ENCODE results near the gene HTT. TPM values are rescaled to one million over a fixed set of nuclear protein-coding genes. Genes with fewer than 3 reads are reported as not detected.

Gene HTT
- total RNA-seq, 1 experiment from 2014 or later, result 85.4 TPM

DNA sequence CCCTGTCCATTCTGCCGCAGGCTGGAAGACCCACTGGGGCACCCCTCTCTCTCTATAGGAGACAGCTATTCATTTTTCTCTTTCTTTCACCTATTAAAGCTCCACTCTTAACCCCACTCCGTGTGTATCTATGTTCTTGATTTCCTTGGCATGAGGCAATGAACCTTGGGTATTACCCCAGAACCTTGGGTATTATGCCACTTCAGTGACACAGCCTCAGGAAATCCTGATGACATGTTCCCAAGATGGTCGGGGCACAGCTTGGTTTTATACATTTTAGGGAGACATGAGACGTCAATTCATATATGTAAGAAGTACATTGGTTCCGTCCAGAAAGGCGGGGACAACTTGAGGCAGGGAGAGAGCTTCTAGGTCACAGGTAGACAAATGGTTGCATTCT, 13.5 kb upstream of the HTT start:
- Mint-ChIP-seq H3K4me1 (no peaks in the 10 kb centered on the region), H3K27ac (no peak overlapping the region), H3K36me3 (peaks cover 10% of the 10 kb centered on the region), H3K27me3 (ENCODE audit: low read depth) (peaks cover 9% of the 10 kb centered on the region), H3K4me3 (no peak overlapping the region), H3K9me3 (peaks cover 26% of the 10 kb centered on the region)
- ATAC-seq, result no peak
- POLR2A ChIA-PET, result no interaction called here
- DNase-seq (ENCODE audit: low spot score), result no peak
- no peak for TF ChIP-seq EMX1 (CRISPR knock-in tag; IDR thresholded peaks at IDR 0.05)
- TF ChIP-seq TEAD1 (CRISPR knock-in tag; IDR thresholded peaks at IDR 0.05), result no peak
- TF ChIP-seq ZNF317 (CRISPR knock-in tag; IDR thresholded peaks at IDR 0.05; ENCODE audit: borderline replicate concordance, low read depth), result no peak
- TF ChIP-seq NFATC4 (CRISPR knock-in tag; IDR thresholded peaks at IDR 0.05), result no peak
- TF ChIP-seq GTF2I (CRISPR knock-in tag; conservative IDR thresholded peaks at IDR 0.05), result no peak
- TF ChIP-seq CREB1 (CRISPR knock-in tag; IDR thresholded peaks at IDR 0.05), result no peak
- TF ChIP-seq TP53 (CRISPR knock-in tag; IDR thresholded peaks at IDR 0.05), result no peak
- TF ChIP-seq RELA (CRISPR knock-in tag; IDR thresholded peaks at IDR 0.05; ENCODE audit: borderline replicate concordance), result no peak
- TF ChIP-seq FOXP1 (CRISPR knock-in tag; IDR thresholded peaks at IDR 0.05; ENCODE audit: borderline replicate concordance), result no peak
- TF ChIP-seq, protein P1, sequence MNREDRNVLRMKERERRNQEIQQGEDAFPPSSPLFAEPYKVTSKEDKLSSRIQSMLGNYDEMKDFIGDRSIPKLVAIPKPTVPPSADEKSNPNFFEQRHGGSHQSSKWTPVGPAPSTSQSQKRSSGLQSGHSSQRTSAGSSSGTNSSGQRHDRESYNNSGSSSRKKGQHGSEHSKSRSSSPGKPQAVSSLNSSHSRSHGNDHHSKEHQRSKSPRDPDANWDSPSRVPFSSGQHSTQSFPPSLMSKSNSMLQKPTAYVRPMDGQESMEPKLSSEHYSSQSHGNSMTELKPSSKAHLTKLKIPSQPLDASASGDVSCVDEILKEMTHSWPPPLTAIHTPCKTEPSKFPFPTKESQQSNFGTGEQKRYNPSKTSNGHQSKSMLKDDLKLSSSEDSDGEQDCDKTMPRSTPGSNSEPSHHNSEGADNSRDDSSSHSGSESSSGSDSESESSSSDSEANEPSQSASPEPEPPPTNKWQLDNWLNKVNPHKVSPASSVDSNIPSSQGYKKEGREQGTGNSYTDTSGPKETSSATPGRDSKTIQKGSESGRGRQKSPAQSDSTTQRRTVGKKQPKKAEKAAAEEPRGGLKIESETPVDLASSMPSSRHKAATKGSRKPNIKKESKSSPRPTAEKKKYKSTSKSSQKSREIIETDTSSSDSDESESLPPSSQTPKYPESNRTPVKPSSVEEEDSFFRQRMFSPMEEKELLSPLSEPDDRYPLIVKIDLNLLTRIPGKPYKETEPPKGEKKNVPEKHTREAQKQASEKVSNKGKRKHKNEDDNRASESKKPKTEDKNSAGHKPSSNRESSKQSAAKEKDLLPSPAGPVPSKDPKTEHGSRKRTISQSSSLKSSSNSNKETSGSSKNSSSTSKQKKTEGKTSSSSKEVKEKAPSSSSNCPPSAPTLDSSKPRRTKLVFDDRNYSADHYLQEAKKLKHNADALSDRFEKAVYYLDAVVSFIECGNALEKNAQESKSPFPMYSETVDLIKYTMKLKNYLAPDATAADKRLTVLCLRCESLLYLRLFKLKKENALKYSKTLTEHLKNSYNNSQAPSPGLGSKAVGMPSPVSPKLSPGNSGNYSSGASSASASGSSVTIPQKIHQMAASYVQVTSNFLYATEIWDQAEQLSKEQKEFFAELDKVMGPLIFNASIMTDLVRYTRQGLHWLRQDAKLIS (CRISPR knock-in tag; IDR thresholded peaks at IDR 0.05; ENCODE audit: borderline replicate concordance), result no peak
- no peak for TF ChIP-seq OVOL2 (CRISPR knock-in tag; IDR thresholded peaks at IDR 0.05; ENCODE audit: borderline replicate concordance)
- no peak for TF ChIP-seq IRF2 (CRISPR knock-in tag; IDR thresholded peaks at IDR 0.05; ENCODE audit: borderline replicate concordance, low read depth)
- TF ChIP-seq, protein P2, sequence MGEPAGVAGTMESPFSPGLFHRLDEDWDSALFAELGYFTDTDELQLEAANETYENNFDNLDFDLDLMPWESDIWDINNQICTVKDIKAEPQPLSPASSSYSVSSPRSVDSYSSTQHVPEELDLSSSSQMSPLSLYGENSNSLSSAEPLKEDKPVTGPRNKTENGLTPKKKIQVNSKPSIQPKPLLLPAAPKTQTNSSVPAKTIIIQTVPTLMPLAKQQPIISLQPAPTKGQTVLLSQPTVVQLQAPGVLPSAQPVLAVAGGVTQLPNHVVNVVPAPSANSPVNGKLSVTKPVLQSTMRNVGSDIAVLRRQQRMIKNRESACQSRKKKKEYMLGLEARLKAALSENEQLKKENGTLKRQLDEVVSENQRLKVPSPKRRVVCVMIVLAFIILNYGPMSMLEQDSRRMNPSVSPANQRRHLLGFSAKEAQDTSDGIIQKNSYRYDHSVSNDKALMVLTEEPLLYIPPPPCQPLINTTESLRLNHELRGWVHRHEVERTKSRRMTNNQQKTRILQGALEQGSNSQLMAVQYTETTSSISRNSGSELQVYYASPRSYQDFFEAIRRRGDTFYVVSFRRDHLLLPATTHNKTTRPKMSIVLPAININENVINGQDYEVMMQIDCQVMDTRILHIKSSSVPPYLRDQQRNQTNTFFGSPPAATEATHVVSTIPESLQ (CRISPR knock-in tag; IDR thresholded peaks at IDR 0.05), result no peak
- no peak for TF ChIP-seq TCF7 (CRISPR knock-in tag; IDR thresholded peaks at IDR 0.05; ENCODE audit: low read depth)
- TF ChIP-seq ZNF232 (CRISPR knock-in tag; IDR thresholded peaks at IDR 0.05), result no peak
- TF ChIP-seq, protein P3, sequence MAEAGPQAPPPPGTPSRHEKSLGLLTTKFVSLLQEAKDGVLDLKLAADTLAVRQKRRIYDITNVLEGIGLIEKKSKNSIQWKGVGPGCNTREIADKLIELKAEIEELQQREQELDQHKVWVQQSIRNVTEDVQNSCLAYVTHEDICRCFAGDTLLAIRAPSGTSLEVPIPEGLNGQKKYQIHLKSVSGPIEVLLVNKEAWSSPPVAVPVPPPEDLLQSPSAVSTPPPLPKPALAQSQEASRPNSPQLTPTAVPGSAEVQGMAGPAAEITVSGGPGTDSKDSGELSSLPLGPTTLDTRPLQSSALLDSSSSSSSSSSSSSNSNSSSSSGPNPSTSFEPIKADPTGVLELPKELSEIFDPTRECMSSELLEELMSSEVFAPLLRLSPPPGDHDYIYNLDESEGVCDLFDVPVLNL (CRISPR knock-in tag; IDR thresholded peaks at IDR 0.05; ENCODE audit: borderline replicate concordance, low read depth), result no peak
- TF ChIP-seq, protein P4, sequence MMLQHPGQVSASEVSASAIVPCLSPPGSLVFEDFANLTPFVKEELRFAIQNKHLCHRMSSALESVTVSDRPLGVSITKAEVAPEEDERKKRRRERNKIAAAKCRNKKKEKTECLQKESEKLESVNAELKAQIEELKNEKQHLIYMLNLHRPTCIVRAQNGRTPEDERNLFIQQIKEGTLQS (CRISPR knock-in tag; conservative IDR thresholded peaks at IDR 0.05), result no peak
- TF ChIP-seq NR2C2 (CRISPR knock-in tag; IDR thresholded peaks at IDR 0.05), result no peak
- CTCF ChIA-PET, result interaction anchor here (0.9 kb wide), 1 partner anchor 257 kb away, joined by 3 read pairs; no protein-coding TSS in a partner anchor

DNA sequence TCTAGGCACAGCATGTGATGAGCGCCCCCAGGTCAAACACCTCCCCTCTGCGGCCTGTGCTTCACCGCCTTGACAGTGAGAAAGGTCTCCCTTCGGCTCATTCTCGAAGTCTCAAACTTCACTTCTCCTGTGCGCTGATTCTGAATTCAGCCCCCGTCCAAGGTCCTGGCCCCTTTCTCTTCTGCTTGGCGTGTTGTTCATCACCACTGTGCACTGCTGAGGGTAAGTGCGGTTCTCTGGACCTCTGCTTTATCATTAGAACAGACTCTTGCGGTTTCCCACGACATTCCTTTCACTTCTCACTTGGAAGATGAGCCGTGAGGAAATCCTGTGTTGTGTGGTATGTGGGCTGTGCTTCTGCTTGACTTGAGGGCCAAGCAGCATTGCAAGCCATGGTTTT, 12.0 kb upstream of the HTT start:
- H3K9me3 Mint-ChIP-seq, result peaks cover 17% of the 10 kb centered on the region
- no peak for ATAC-seq

More for the DNA sequence above, 12.0 kb upstream of the HTT start:
- Mint-ChIP-seq H3K4me1 (no peaks in the 10 kb centered on the region), H3K4me3 (no peak overlapping the region), H3K36me3 (no peaks in the 10 kb centered on the region), H3K27ac (no peak overlapping the region), H3K27me3 (ENCODE audit: low read depth) (peaks cover 12% of the 10 kb centered on the region)
- no peak for TF ChIP-seq ATF1 (CRISPR knock-in tag; IDR thresholded peaks at IDR 0.05)
- no peak for TF ChIP-seq JUN (CRISPR knock-in tag; IDR thresholded peaks at IDR 0.05)
- no peak for TF ChIP-seq NFE2L1 (CRISPR knock-in tag; IDR thresholded peaks at IDR 0.05)
- DNase-seq (ENCODE audit: low spot score), result no peak
- ChIA-PET CTCF (interaction anchor here (0.9 kb wide), 1 partner anchor 16 kb away, joined by 4 read pairs; no protein-coding TSS in a partner anchor), POLR2A (interaction anchor here (0.7 kb wide), 1 partner anchor 1488 kb away, joined by 5 read pairs; no protein-coding TSS in a partner anchor)

Data from WTC11 (cell line).